Right lobe of liver (tissue), 4 donors: Measurements from ENCODE around the gene MYO16.

Experiments used
- POLR2A ChIP-seq: fragments of 450-650 bp; IDR thresholded peaks from one replicate; pipeline ENCODE4 v1.6.1; 2017; ENCODE audit warnings: antibody characterized with exemption, mild to moderate bottlenecking
- TF ChIP-seq, protein P1 (sequence below), 4 donors: fragments of 200-600 bp in 3 of 4; fragments of 450-650 bp in 1 of 4; IDR thresholded peaks; one replicate each; pipeline versions ENCODE4 v1.5.1 to v1.8.0; 2016 to 2022; ENCODE audit warnings: antibody characterized with exemption in 4 of 4, mild to moderate bottlenecking in 2 of 4
- donor health status: DM: no; HTN: no; CAD: no.
- donor health status: DM: no; HTN: no; CAD: no.
- donor health status: DM: no; HTN: yes; CAD: no.

GRCh38 chr13:109154546-109154945, 525.1 kb downstream of the MYO16 start:
- TF ChIP-seq, protein P1, sequence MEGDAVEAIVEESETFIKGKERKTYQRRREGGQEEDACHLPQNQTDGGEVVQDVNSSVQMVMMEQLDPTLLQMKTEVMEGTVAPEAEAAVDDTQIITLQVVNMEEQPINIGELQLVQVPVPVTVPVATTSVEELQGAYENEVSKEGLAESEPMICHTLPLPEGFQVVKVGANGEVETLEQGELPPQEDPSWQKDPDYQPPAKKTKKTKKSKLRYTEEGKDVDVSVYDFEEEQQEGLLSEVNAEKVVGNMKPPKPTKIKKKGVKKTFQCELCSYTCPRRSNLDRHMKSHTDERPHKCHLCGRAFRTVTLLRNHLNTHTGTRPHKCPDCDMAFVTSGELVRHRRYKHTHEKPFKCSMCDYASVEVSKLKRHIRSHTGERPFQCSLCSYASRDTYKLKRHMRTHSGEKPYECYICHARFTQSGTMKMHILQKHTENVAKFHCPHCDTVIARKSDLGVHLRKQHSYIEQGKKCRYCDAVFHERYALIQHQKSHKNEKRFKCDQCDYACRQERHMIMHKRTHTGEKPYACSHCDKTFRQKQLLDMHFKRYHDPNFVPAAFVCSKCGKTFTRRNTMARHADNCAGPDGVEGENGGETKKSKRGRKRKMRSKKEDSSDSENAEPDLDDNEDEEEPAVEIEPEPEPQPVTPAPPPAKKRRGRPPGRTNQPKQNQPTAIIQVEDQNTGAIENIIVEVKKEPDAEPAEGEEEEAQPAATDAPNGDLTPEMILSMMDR (IDR thresholded peaks at IDR 0.05) = no peak
- no peak for TF ChIP-seq POLR2A
